SH-SY5Y (cell line): ENCODE results near the gene TACR1.

Source experiments
- GATA2 ChIP-seq: IDR thresholded peaks from 2 replicates; pipeline ENCODE4 v1.6.1; 2011; ENCODE audit warnings: mild to moderate bottlenecking, low read depth, low read length
- GATA3 ChIP-seq: IDR thresholded peaks from 2 replicates; pipeline ENCODE4 v1.6.1; 2011; ENCODE audit warnings: low read depth, mild to moderate bottlenecking, low read length, moderate library complexity

DNA sequence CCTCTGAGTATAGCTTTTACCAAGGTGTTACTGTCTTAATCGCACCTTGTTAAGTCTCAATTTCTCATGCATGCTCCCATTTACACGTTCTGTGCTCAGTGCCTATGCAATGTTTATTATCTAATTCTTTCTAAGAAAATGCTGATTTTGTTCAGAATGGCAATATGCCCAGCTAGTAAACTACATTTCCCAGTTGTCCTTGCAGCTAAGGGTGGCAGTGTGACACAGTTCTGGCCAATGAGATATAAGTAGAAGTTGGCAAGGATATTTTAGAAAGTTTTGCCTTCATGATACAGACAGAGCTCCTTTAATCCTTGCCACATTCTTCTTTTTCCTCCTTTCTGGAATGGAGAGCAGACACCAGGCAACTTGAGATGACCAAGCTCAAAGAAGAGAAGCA is 195.5 kb downstream of the TACR1 start:
- no peak for TF ChIP-seq GATA3
- TF ChIP-seq GATA2 = no peak
